Neutrophil (primary cell): Measurements from ENCODE around the gene PML.

ENCODE experiments used
- H3K27ac ChIP-seq: fragments of 200-600 bp; sonication (generic); 2 replicates; pipeline ENCODE4 v1.5.1; 2016; ENCODE audit warnings: mild to moderate bottlenecking, moderate library complexity
- H3K27me3 ChIP-seq: fragments of 200-600 bp; sonication (generic); 2 replicates; pipeline ENCODE4 v1.6.0; 2016; ENCODE audit warnings: mild to moderate bottlenecking
- H3K36me3 ChIP-seq: fragments of 200-600 bp; sonication (generic); 2 replicates; pipeline ENCODE4 v1.5.1; 2017
- H3K4me1 ChIP-seq, 2 experiments: fragments of 200-600 bp in 1 of 2; sonication (generic) in 1 of 2; 1 replicate in 1 of 2; 2 replicates in 1 of 2; pipeline versions ENCODE4 v1.5.1 to v1.6.1; 2013 to 2016; ENCODE audit warnings: low read depth in 1 of 2, low read length in 1 of 2, mild to moderate bottlenecking in 1 of 2, moderate library complexity in 1 of 2; ENCODE audit not compliant: control insufficient read depth in 1 of 2, insufficient read depth in 1 of 2
- H3K4me3 ChIP-seq, 2 experiments: fragments of 200-600 bp in 1 of 2; sonication (generic) in 1 of 2; 1 replicate in 1 of 2; 2 replicates in 1 of 2; pipeline ENCODE4 v1.5.1; 2013 to 2016; ENCODE audit warnings: low read depth in 1 of 2, low read length in 1 of 2, mild to moderate bottlenecking in 1 of 2, moderate library complexity in 1 of 2
- H3K9me3 ChIP-seq: fragments of 200-600 bp; sonication (generic); 2 replicates; pipeline ENCODE4 v1.5.1; 2016
- TF ChIP-seq, protein P1 (sequence below): fragments of 200-600 bp; sonication (generic); IDR thresholded peaks from 2 replicates; pipeline ENCODE4 v1.5.1; 2016; ENCODE audit warnings: antibody characterized with exemption

PML gene

GRCh38 chr15:73984208-73984979 is 10.1 kb upstream of the PML start:
- Histone ChIP-seq H3K27ac (no peak overlapping the region), H3K4me1 (peaks cover 29 to 43% of the 10 kb centered on the region in 2 experiments), H3K9me3 (no peaks in the 10 kb centered on the region), H3K27me3 (no peaks in the 10 kb centered on the region), H3K4me3 (no peak overlapping the region), H3K36me3 (no peaks in the 10 kb centered on the region)
- TF ChIP-seq, protein P1, sequence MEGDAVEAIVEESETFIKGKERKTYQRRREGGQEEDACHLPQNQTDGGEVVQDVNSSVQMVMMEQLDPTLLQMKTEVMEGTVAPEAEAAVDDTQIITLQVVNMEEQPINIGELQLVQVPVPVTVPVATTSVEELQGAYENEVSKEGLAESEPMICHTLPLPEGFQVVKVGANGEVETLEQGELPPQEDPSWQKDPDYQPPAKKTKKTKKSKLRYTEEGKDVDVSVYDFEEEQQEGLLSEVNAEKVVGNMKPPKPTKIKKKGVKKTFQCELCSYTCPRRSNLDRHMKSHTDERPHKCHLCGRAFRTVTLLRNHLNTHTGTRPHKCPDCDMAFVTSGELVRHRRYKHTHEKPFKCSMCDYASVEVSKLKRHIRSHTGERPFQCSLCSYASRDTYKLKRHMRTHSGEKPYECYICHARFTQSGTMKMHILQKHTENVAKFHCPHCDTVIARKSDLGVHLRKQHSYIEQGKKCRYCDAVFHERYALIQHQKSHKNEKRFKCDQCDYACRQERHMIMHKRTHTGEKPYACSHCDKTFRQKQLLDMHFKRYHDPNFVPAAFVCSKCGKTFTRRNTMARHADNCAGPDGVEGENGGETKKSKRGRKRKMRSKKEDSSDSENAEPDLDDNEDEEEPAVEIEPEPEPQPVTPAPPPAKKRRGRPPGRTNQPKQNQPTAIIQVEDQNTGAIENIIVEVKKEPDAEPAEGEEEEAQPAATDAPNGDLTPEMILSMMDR, result no peak

- Histone ChIP-seq H3K4me3 (no peak overlapping the region), H3K36me3 (no peaks in the 10 kb centered on the region), H3K4me1 (peaks cover 29 to 43% of the 10 kb centered on the region in 2 experiments), H3K27ac (no peak overlapping the region), H3K27me3 (no peaks in the 10 kb centered on the region), H3K9me3 (no peaks in the 10 kb centered on the region)
- TF ChIP-seq, protein P1, result no peak
These were observed 9.2 kb upstream of the PML start for GRCh38 chr15:73985101-73985873.

GRCh38 chr15:73986055-73986775 is 8.3 kb upstream of the PML start:
- Histone ChIP-seq H3K27me3 (no peaks in the 10 kb centered on the region), H3K36me3 (no peaks in the 10 kb centered on the region), H3K27ac (no peak overlapping the region), H3K9me3 (no peaks in the 10 kb centered on the region), H3K4me1 (peaks cover 31 to 37% of the 10 kb centered on the region in 2 experiments), H3K4me3 (no peak overlapping the region)
- TF ChIP-seq, protein P1, result no peak

GRCh38 chr15:73986776-73987056 is 7.8 kb upstream of the PML start:
- Histone ChIP-seq H3K36me3 (no peaks in the 10 kb centered on the region), H3K27ac (no peak overlapping the region), H3K9me3 (no peaks in the 10 kb centered on the region), H3K27me3 (no peaks in the 10 kb centered on the region), H3K4me3 (no peak overlapping the region), H3K4me1 (peaks cover 31 to 37% of the 10 kb centered on the region in 2 experiments)
- TF ChIP-seq, protein P1, result no peak

GRCh38 chr15:73987250-73987649 is 7.3 kb upstream of the PML start:
- no peak overlapping the region for H3K27ac ChIP-seq

More at GRCh38 chr15:73987250-73987649, 7.3 kb upstream of the PML start:
- Histone ChIP-seq H3K4me3 (no peak overlapping the region), H3K27me3 (no peaks in the 10 kb centered on the region), H3K36me3 (no peaks in the 10 kb centered on the region), H3K4me1 (peaks cover 29 to 36% of the 10 kb centered on the region in 2 experiments), H3K9me3 (no peaks in the 10 kb centered on the region)
- TF ChIP-seq, protein P1, result no peak
